GM10266 (cell line): Measurements from ENCODE around the gene COPS9.

Experiments used
- DNase-seq: peaks from one replicate; pipeline ENCODE4 v3.0.0; 2012; ENCODE audit errors: extremely low spot score
- TF ChIP-seq, protein P1 (sequence below): IDR thresholded peaks from 2 replicates; pipeline ENCODE4 v1.5.1; 2012; ENCODE audit warnings: mild to moderate bottlenecking, low read depth; ENCODE audit not compliant: control insufficient read depth, insufficient read depth; ENCODE audit errors: missing control alignments

The COPS9 gene

DNA sequence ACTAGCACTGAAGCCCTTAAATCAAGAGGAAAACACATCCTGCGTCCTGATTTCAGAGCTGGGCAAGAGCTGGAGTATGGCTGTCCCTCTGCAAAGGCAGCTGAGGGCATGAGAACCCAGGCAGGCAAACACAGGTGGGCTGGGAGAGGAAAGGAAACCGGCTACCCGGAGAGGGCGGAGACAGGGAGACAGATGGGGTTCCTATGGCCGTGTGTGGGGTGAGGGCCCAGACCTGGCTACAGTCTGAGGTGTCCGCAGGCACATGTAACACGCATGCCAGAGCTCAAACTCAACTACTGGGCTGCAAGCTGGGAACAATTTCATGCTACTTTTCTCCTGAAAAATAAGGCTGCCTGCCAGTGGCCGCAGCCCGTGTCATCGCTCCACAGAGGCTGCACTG is 2.7 kb downstream of the COPS9 start:
- DNase-seq, result no peak
- TF ChIP-seq, protein P1, sequence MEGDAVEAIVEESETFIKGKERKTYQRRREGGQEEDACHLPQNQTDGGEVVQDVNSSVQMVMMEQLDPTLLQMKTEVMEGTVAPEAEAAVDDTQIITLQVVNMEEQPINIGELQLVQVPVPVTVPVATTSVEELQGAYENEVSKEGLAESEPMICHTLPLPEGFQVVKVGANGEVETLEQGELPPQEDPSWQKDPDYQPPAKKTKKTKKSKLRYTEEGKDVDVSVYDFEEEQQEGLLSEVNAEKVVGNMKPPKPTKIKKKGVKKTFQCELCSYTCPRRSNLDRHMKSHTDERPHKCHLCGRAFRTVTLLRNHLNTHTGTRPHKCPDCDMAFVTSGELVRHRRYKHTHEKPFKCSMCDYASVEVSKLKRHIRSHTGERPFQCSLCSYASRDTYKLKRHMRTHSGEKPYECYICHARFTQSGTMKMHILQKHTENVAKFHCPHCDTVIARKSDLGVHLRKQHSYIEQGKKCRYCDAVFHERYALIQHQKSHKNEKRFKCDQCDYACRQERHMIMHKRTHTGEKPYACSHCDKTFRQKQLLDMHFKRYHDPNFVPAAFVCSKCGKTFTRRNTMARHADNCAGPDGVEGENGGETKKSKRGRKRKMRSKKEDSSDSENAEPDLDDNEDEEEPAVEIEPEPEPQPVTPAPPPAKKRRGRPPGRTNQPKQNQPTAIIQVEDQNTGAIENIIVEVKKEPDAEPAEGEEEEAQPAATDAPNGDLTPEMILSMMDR, result no peak

DNA sequence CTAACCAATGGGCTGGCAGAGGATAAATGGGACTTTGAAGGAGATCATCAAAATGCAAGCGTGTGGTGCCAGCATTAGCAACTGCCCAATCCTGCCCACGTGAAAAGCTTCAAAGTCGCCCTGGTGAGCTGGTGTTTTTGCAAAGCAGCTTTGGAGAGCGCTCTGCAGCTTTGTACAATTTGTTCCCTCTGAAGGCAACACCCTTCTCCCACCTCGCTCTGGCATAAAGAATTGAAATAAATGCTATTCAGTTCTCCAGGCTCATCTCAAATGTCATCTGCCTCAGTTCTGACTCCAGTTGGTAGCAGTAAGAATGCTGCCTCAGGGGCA is 3.5 kb downstream of the COPS9 start:
- TF ChIP-seq, protein P1, result no peak
- no peak for DNase-seq

GRCh38 chr2:240131941-240132650 is 4.0 kb downstream of the COPS9 start:
- TF ChIP-seq, protein P1, result no peak
- DNase-seq, result no peak

GRCh38 chr2:240131296-240131695 is 4.8 kb downstream of the COPS9 start:
- TF ChIP-seq, protein P1, result no peak
- DNase-seq, result no peak

DNA sequence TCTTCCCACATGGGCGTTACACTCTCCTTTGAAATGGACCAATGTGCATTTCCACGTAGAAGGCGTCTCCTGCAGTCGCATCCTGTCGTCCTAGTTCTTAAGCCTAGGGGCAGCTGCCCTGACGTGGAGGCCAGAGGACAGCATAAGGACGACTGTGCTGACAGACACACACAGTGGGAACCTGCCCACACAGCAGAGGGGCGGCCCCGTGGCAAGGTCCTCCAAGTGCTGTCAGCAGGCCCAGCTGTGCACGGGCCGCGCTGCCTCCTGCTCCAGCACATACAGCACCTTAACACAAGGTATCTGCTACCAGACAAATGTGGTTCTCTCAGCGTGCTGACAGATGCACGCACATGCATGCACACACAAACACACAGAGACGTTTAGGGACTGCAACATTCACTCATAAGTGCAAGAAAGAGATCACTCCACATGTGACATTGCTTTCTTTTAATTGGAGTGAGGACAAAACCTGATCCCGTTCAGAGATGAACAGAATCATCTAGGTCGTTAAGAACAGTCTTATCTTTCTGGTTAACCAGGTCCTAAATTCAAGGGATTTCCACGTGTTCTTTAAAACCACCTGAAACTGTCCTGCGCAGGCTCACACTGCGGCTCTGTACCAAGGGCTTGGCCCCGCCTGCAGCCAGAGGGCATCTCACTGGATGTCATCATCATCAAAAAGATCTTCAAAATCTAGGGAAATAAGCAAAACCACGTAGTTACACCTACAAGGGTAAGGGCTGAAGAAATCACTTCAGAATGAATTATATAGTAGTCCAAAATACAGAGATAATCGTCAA is 5.5 kb downstream of the COPS9 start:
- TF ChIP-seq, protein P1, result no peak
- DNase-seq, result no peak

- TF ChIP-seq, protein P1, result no peak
- no peak for DNase-seq
These were observed 6.2 kb downstream of the COPS9 start for GRCh38 chr2:240129731-240130392.

- TF ChIP-seq, protein P1, result no peak
- DNase-seq, result no peak
These were observed 6.8 kb downstream of the COPS9 start for GRCh38 chr2:240129311-240129710.
